GM06990 (cell line): Measurements from ENCODE around the gene TRMU.

ENCODE experiments used
- DNase-seq: peaks from one replicate; pipeline ENCODE4 v3.0.0-alpha.2; 2011; ENCODE audit not compliant: insufficient read length; ENCODE audit errors: extremely low read depth
- H3K27me3 ChIP-seq: replicated peaks from 2 replicates; pipeline ENCODE4 v1.6.0; 2011; ENCODE audit warnings: low read length; ENCODE audit not compliant: control insufficient read depth, insufficient read depth
- H3K36me3 ChIP-seq: 2 replicates; pipeline ENCODE4 v1.5.1; 2011; ENCODE audit warnings: low read length; ENCODE audit not compliant: control insufficient read depth, insufficient read depth
- H3K4me3 ChIP-seq: replicated peaks from 2 replicates; pipeline ENCODE4 v1.5.1; 2011; ENCODE audit warnings: low read depth, mild to moderate bottlenecking, control low read depth, low read length
- TF ChIP-seq, protein P1 (sequence below): IDR thresholded peaks from 2 replicates; pipeline ENCODE4 v1.5.1; 2011; ENCODE audit warnings: low read length, control low read depth, mild to moderate bottlenecking, inconsistent platforms; ENCODE audit not compliant: insufficient read depth, poor library complexity, severe bottlenecking

Gene TRMU

DNA sequence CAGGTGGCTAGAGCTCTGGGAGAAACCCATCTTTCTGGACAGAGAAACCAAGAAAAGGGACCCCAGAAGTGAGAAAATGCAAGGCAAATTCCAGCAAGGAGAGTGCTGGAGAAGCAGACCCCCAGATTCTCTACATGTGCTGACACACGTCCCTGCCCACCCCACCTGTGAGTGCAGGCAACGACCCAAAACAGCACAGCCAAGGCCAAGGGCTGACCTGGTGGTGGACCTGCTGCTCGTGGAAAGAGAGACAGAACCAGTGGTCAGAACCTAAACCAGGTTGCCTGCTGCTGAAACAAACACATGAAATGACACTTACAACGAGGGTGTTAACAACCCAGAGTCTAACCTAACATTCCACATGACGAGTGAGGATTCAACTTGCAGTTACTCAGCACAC, 24.6 kb downstream of the TRMU start:
- peaks cover 19% of the 10 kb centered on the region for H3K36me3 ChIP-seq
- DNase-seq = no peak
- H3K27me3 ChIP-seq = no peaks in the 10 kb centered on the region; the same call in 1 of the 2 replicates
- TF ChIP-seq, protein P1, sequence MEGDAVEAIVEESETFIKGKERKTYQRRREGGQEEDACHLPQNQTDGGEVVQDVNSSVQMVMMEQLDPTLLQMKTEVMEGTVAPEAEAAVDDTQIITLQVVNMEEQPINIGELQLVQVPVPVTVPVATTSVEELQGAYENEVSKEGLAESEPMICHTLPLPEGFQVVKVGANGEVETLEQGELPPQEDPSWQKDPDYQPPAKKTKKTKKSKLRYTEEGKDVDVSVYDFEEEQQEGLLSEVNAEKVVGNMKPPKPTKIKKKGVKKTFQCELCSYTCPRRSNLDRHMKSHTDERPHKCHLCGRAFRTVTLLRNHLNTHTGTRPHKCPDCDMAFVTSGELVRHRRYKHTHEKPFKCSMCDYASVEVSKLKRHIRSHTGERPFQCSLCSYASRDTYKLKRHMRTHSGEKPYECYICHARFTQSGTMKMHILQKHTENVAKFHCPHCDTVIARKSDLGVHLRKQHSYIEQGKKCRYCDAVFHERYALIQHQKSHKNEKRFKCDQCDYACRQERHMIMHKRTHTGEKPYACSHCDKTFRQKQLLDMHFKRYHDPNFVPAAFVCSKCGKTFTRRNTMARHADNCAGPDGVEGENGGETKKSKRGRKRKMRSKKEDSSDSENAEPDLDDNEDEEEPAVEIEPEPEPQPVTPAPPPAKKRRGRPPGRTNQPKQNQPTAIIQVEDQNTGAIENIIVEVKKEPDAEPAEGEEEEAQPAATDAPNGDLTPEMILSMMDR = no peak
- no peak overlapping the region for H3K4me3 ChIP-seq

DNA sequence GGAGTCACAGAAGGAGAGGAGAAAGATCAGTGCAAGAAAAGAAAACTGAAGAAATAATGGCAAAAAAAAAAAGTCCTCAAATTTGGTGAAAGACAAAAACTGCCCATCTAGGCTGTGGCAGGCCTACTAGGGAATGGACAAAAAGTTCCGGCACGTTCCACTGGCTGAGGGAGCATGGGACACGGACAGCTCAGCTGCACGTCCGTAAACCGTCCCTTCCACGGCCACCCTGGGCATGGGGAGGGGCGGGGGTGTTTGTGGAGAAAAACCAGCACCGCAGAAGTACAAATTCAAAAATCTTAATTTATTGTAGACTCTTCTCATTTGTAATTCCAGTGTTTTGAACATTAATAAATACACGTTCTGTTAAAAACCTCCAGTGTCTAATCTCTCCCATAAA, 25.4 kb downstream of the TRMU start:
- TF ChIP-seq, protein P1 = no peak
- Histone ChIP-seq H3K36me3 (peaks cover 13% of the 10 kb centered on the region), H3K27me3 (no peaks in the 10 kb centered on the region; the same call in 1 of the 2 replicates)

DNA sequence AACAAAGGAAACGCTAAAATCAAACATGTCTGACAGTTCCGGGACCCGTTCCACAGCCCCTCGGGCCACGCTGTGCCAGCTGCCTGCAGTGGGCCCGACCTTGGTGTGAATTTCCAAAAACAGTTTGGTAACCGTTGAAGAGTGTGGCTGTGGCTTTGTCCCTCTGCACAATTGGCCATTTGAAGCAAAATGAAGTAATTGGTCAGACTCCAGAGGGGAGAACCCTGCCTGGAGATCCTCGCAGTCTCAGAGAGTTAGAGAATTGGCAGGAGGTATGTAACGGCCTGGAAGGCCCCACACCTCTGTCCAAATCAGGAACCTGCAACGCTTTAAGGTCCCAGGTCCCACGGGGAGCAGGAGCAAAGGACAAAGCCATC, 26.3 kb downstream of the TRMU start:
- Histone ChIP-seq H3K36me3 (peaks cover 5% of the 10 kb centered on the region), H3K4me3 (no peak overlapping the region), H3K27me3 (no peaks in the 10 kb centered on the region; the same call in 1 of the 2 replicates)
- TF ChIP-seq, protein P1 = no peak
- DNase-seq = no peak

More for the DNA sequence above, 25.4 kb downstream of the TRMU start:
- no peak overlapping the region for H3K4me3 ChIP-seq
- no peak for DNase-seq

DNA sequence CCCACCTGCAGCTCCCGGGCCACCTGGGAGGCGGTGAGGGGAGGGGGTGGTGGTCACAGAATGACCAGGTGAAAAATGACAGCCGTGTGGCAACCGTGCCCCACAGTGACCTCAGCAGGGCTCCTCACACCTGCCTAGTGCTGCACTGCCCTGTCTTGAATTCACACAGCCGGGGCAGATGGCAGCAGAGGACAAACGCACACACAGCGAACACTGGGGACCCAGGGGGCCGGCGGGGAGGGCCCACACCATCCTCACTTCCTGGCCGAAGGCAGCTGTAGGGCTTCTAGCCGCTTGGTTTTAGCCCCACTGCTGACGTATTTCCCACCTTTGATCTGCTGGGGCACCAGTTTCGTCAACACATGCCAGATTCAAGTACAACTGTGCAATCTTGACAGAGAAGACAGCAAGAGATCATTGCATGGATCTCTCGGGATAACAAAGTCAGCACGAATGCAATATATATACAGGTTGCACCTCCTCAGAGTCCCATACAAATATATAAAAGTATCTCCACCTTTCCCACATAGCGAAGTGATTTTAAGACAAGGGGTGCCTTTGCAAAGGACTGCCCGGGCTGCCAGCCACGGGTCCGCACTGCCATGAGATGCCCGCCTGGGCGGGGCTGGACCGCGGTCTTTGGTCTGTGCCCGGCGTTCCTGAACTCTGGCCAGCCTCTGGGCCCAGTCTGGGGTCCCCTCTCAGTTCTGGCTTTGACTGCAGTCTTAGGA, 26.9 kb downstream of the TRMU start:
- Histone ChIP-seq H3K27me3 (no peaks in the 10 kb centered on the region; the same call in 1 of the 2 replicates), H3K36me3 (peaks cover 3% of the 10 kb centered on the region), H3K4me3 (no peak overlapping the region)
- TF ChIP-seq, protein P1 = no peak
- DNase-seq = peak; percentile 58

DNA sequence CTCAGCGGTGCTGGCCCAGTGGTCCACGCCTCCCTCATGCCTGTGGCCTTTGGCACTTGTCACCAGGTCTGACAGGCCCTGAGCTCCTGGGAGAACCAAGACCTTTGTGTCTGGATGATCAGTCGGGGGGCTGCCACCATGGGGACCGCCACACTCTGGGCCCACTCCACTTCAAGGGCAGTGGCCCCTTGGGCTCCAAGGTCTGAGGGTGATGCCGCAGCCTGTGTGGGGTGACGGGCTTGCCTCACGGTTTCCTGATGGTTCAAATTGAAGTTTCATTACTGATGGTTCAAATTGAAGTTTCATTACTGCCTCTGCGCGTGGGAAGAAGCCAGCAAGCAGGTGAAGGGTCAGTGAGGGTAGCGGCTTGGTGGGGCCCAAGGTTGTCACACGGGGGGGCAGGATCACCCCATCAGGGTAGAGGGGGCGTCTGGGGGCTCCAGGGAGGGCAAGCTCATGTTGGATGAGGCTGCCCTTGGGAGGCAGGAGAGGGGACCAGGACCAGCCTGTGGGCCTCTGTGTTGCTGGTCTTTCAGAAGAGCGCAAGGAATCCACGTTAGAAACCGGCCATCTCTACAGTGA, 27.5 kb downstream of the TRMU start:
- TF ChIP-seq, protein P1 = no peak

More for the DNA sequence above, 27.5 kb downstream of the TRMU start:
- no peak overlapping the region for H3K4me3 ChIP-seq
- H3K27me3 ChIP-seq = no peaks in the 10 kb centered on the region; the same call in 1 of the 2 replicates
- DNase-seq = no peak
- peaks cover 3% of the 10 kb centered on the region for H3K36me3 ChIP-seq
